ENCODE data around the gene ALAS1. TPM values are rescaled to one million over a fixed set of nuclear protein-coding genes. Genes with fewer than 3 reads are reported as not detected.

ALAS1 gene
- total RNA-seq, 1 donor from 2014 or later: 54.2 TPM

- no peak overlapping the region for H3K4me3 ChIP-seq (ENCODE audit: low read depth, low read length)
- no peaks in the 10 kb centered on the region for H3K27me3 ChIP-seq (ENCODE audit: control insufficient read depth, insufficient read depth, low read length)
- TF ChIP-seq, protein P1, sequence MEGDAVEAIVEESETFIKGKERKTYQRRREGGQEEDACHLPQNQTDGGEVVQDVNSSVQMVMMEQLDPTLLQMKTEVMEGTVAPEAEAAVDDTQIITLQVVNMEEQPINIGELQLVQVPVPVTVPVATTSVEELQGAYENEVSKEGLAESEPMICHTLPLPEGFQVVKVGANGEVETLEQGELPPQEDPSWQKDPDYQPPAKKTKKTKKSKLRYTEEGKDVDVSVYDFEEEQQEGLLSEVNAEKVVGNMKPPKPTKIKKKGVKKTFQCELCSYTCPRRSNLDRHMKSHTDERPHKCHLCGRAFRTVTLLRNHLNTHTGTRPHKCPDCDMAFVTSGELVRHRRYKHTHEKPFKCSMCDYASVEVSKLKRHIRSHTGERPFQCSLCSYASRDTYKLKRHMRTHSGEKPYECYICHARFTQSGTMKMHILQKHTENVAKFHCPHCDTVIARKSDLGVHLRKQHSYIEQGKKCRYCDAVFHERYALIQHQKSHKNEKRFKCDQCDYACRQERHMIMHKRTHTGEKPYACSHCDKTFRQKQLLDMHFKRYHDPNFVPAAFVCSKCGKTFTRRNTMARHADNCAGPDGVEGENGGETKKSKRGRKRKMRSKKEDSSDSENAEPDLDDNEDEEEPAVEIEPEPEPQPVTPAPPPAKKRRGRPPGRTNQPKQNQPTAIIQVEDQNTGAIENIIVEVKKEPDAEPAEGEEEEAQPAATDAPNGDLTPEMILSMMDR (IDR thresholded peaks at IDR 0.05; ENCODE audit: insufficient read depth, low read length, poor library complexity, severe bottlenecking): no peak
- no peaks in the 10 kb centered on the region for H3K36me3 ChIP-seq (ENCODE audit: control insufficient read depth, insufficient read depth, low read length)
- DNase-seq (ENCODE audit: low read depth): no peak
Measured at GRCh38 chr3:52185837-52186236, 12.1 kb upstream of the ALAS1 start.

DNA sequence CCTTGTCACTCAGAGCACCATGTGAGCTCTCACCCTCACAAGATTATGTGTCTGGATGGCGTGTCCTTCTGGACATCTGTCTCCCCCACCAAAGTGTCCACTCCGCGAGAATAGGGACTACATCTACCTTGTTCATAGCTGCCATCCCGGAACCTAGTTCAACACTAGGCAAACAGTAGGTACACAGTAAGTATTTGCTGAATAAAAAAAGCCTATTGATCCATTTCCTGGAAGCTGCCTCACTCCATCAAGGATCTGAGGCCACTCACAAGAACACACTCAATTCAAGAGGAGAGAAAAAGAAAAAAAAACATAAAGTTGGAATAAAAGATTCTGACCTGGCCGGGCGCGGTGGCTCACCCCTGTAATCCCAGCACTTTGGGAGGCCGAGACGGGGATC is 11.2 kb upstream of the ALAS1 start:
- Histone ChIP-seq H3K4me3 (ENCODE audit: low read depth, low read length) (no peak overlapping the region), H3K36me3 (ENCODE audit: control insufficient read depth, insufficient read depth, low read length) (no peaks in the 10 kb centered on the region), H3K27me3 (ENCODE audit: control insufficient read depth, insufficient read depth, low read length) (no peaks in the 10 kb centered on the region)
- TF ChIP-seq, protein P1 (IDR thresholded peaks at IDR 0.05; ENCODE audit: insufficient read depth, low read length, poor library complexity, severe bottlenecking): no peak
- DNase-seq (ENCODE audit: low read depth): no peak

DNA sequence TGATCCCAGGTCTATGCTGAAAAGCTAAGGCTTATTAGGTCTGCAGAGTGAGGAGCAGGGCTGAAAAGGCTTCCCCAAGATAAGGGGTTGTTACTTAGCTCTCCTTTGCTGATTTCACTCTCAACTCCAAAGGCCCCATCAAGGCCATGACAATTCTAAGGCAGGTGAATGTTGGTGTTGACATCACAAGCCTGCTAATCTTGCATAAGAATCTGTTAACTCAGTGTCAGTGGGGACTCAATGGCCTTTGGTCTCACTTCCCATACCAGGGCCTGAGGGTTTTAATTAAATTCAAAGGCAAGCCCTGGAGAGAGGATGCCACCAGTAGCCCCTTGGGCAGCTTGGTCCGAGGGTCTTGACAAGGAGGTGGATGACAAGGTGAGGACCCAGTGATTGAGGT is 9.4 kb upstream of the ALAS1 start:
- TF ChIP-seq, protein P1 (IDR thresholded peaks at IDR 0.05; ENCODE audit: insufficient read depth, low read length, poor library complexity, severe bottlenecking): no peak
- H3K4me3 ChIP-seq (ENCODE audit: low read depth, low read length): no peak overlapping the region
- no peaks in the 10 kb centered on the region for H3K36me3 ChIP-seq (ENCODE audit: control insufficient read depth, insufficient read depth, low read length)
- no peak for DNase-seq (ENCODE audit: low read depth)
- no peaks in the 10 kb centered on the region for H3K27me3 ChIP-seq (ENCODE audit: control insufficient read depth, insufficient read depth, low read length)

- no peak for DNase-seq (ENCODE audit: low read depth)
- Histone ChIP-seq H3K27me3 (ENCODE audit: control insufficient read depth, insufficient read depth, low read length) (no peaks in the 10 kb centered on the region), H3K4me3 (ENCODE audit: low read depth, low read length) (no peak overlapping the region), H3K36me3 (ENCODE audit: control insufficient read depth, insufficient read depth, low read length) (no peaks in the 10 kb centered on the region)
- TF ChIP-seq, protein P1 (IDR thresholded peaks at IDR 0.05; ENCODE audit: insufficient read depth, low read length, poor library complexity, severe bottlenecking): no peak
Measured at GRCh38 chr3:52190294-52191074, 7.5 kb upstream of the ALAS1 start.

DNA sequence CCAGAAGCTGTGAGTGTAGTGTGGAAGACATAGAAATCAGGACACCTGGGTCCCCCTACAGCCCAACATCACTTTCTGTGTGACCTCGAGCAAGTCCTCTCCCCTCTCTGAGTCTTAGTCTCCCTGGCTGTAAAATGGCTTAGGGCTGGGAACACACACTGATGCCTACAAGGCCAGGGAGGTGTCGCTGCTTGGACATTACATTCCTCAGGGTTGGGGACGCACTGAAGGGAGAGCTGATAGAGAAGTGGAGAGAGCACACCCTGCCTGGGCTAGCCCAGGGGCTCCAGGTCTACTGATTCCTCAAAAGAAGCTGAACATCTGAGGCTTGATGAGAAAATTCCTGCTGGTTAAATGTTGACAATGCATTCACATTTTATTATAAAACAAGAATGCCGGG is 6.3 kb upstream of the ALAS1 start:
- no peak overlapping the region for H3K4me3 ChIP-seq (ENCODE audit: low read depth, low read length)
- no peak for DNase-seq (ENCODE audit: low read depth)
- no peaks in the 10 kb centered on the region for H3K27me3 ChIP-seq (ENCODE audit: control insufficient read depth, insufficient read depth, low read length)
- no peaks in the 10 kb centered on the region for H3K36me3 ChIP-seq (ENCODE audit: control insufficient read depth, insufficient read depth, low read length)
- TF ChIP-seq, protein P1 (IDR thresholded peaks at IDR 0.05; ENCODE audit: insufficient read depth, low read length, poor library complexity, severe bottlenecking): no peak

GRCh38 chr3:52193065-52193464 is 4.9 kb upstream of the ALAS1 start:
- Histone ChIP-seq H3K4me3 (ENCODE audit: low read depth, low read length) (no peak overlapping the region), H3K27me3 (ENCODE audit: control insufficient read depth, insufficient read depth, low read length) (no peaks in the 10 kb centered on the region), H3K36me3 (ENCODE audit: control insufficient read depth, insufficient read depth, low read length) (no peaks in the 10 kb centered on the region)
- DNase-seq (ENCODE audit: low read depth): no peak
- TF ChIP-seq, protein P1 (IDR thresholded peaks at IDR 0.05; ENCODE audit: insufficient read depth, low read length, poor library complexity, severe bottlenecking): no peak
